Measurements from ENCODE around the gene UGT2B7.
"Not testable (repeated sequence)": the region's sequence is repeated elsewhere in the genome, so short reads cannot be mapped to it uniquely, and the experiment has no call there.

Gene UGT2B7

DNA sequence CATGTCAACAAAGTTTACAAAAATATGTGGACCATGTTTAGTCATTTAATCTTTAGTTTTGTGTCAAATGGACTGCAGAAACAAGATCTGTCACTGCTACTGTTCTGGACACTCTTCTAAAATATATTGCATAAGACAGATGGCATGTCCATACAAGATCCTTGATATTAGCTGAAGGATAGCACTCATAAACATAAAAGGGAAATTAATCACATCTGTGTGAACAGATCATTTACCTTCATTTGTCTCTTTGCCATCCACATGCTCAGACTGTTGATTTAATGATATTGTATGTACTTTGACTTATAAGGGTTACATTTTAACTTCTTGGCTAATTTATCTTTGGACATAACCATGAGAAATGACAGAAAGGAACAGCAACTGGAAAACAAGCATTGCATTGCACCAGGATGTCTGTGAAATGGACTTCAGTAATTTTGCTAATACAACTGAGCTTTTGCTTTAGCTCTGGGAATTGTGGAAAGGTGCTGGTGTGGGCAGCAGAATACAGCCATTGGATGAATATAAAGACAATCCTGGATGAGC, at the start of gene UGT2B7:
Gene UGT2B7, plus strand, starts transcription at position 364 of the 546 bp plus-strand sequence. Its CDS starts 47 bp downstream, at position 411.
- in situ Hi-C loops (cut with HindIII; ENCODE audit: low pct_ligation_motif_present, low pct_unique_long_range_greater_than_20kb, low sequenced_read_pairs) = no loop called here
- no peak for DNase-seq

GRCh38 chr4:69049860-69050259, 46.4 kb upstream of the UGT2B7 start:
- peak; percentile 75 for DNase-seq
- in situ Hi-C loops (cut with HindIII; ENCODE audit: low pct_ligation_motif_present, low pct_unique_long_range_greater_than_20kb, low sequenced_read_pairs) = no loop called here

- DNase-seq = peak; percentile 55
- in situ Hi-C loops (cut with HindIII; ENCODE audit: low pct_ligation_motif_present, low pct_unique_long_range_greater_than_20kb, low sequenced_read_pairs) = not testable (repeated sequence)
Observed at GRCh38 chr4:69050853-69051575, 45.3 kb upstream of the UGT2B7 start.

DNA sequence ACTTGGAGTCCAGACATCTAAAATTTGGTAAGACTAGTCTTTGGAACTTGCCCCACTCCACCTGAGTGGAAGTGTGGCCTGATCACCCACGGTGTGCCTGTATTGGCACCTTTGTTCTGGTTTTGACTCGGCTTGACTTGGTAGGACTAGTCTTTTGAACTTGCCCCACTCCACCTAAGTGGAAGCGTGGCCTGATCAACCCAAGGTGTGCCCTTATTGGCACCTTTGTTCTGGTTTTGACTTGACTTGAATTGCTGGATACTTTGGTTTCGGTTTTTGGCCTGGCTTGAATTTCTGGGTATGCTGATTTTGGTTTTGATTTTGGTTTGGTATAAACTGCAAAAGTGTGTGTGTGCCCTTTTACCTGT, 44.7 kb upstream of the UGT2B7 start:
- no peak for DNase-seq
- in situ Hi-C loops (cut with HindIII; ENCODE audit: low pct_ligation_motif_present, low pct_unique_long_range_greater_than_20kb, low sequenced_read_pairs) = no loop called here

GRCh38 chr4:69053309-69053885, 42.9 kb upstream of the UGT2B7 start:
- in situ Hi-C loops (cut with HindIII; ENCODE audit: low pct_ligation_motif_present, low pct_unique_long_range_greater_than_20kb, low sequenced_read_pairs) = not testable (repeated sequence)
- DNase-seq = peak; percentile 48

- in situ Hi-C loops (cut with HindIII; ENCODE audit: low pct_ligation_motif_present, low pct_unique_long_range_greater_than_20kb, low sequenced_read_pairs); DNase-seq: not testable (repeated sequence)
Observed at GRCh38 chr4:69054033-69054432, 42.2 kb upstream of the UGT2B7 start.

GRCh38 chr4:69054578-69055200, 41.6 kb upstream of the UGT2B7 start:
- DNase-seq = peak; percentile 84
- in situ Hi-C loops (cut with HindIII; ENCODE audit: low pct_ligation_motif_present, low pct_unique_long_range_greater_than_20kb, low sequenced_read_pairs) = no loop called here

- in situ Hi-C loops (cut with HindIII; ENCODE audit: low pct_ligation_motif_present, low pct_unique_long_range_greater_than_20kb, low sequenced_read_pairs) = no loop called here
- DNase-seq = no peak
Observed at GRCh38 chr4:69056150-69056549, 40.1 kb upstream of the UGT2B7 start.

- in situ Hi-C loops (cut with HindIII; ENCODE audit: low pct_ligation_motif_present, low pct_unique_long_range_greater_than_20kb, low sequenced_read_pairs) = no loop called here
- DNase-seq = peak; percentile 84
Observed at GRCh38 chr4:69056921-69057550, 39.2 kb upstream of the UGT2B7 start.

- no peak for DNase-seq
- in situ Hi-C loops (cut with HindIII; ENCODE audit: low pct_ligation_motif_present, low pct_unique_long_range_greater_than_20kb, low sequenced_read_pairs) = no loop called here
Observed at GRCh38 chr4:69057620-69058409, 38.5 kb upstream of the UGT2B7 start.

- peak; percentile 50 for DNase-seq
- in situ Hi-C loops (cut with HindIII; ENCODE audit: low pct_ligation_motif_present, low pct_unique_long_range_greater_than_20kb, low sequenced_read_pairs) = no loop called here
Observed at GRCh38 chr4:69058410-69059059, 37.7 kb upstream of the UGT2B7 start.

GRCh38 chr4:69060651-69061308, 35.5 kb upstream of the UGT2B7 start:
- DNase-seq = no peak
- in situ Hi-C loops (cut with HindIII; ENCODE audit: low pct_ligation_motif_present, low pct_unique_long_range_greater_than_20kb, low sequenced_read_pairs) = no loop called here

GRCh38 chr4:69064391-69064790, 31.9 kb upstream of the UGT2B7 start:
- no peak for DNase-seq
- in situ Hi-C loops (cut with HindIII; ENCODE audit: low pct_ligation_motif_present, low pct_unique_long_range_greater_than_20kb, low sequenced_read_pairs) = no loop called here

GRCh38 chr4:69066945-69067344, 29.3 kb upstream of the UGT2B7 start:
- in situ Hi-C loops (cut with HindIII; ENCODE audit: low pct_ligation_motif_present, low pct_unique_long_range_greater_than_20kb, low sequenced_read_pairs) = no loop called here

GRCh38 chr4:69069085-69069484, 27.2 kb upstream of the UGT2B7 start:
- in situ Hi-C loops (cut with HindIII; ENCODE audit: low pct_ligation_motif_present, low pct_unique_long_range_greater_than_20kb, low sequenced_read_pairs) = no loop called here

More at GRCh38 chr4:69066945-69067344, 29.3 kb upstream of the UGT2B7 start:
- DNase-seq = no peak

DNA sequence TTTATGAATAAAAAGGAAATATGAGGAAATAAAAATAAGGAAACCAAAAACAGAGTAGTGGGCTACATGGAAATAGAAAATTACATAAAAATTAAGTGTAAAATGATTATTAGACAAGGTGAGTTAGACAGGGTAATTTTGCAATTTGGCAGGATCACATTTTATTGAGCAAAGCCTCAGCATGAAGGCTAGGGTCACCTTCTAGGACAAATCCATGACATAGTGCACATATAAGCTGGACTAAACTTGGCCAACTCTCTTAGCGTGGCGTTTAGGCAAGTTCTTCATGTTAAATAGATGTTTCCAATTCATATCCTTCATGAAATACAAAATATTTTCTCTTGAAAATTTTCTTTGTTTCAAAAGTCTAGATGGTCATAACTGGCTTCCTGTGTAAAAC, 25.7 kb upstream of the UGT2B7 start:
- in situ Hi-C loops (cut with HindIII; ENCODE audit: low pct_ligation_motif_present, low pct_unique_long_range_greater_than_20kb, low sequenced_read_pairs) = no loop called here
- no peak for DNase-seq

More at GRCh38 chr4:69069085-69069484, 27.2 kb upstream of the UGT2B7 start:
- DNase-seq = no peak

DNA sequence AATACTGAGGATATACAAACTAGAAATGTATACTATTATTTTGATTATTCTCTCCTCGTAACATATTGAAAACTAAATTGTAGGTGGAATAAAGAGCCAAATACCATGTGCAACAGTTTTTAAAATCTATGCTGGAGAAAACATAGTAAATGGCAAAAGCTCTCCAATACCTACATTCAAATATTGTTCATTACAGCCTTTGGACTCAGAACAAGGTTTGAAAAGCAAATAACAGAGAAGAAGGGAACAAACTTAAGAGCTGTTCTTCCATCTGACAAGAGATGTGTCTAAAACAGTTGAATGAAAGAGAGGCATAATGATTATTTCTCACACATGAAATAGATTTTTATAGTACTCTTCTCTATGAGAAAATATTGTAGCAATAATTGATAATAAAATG, 25.0 kb upstream of the UGT2B7 start:
- in situ Hi-C loops (cut with HindIII; ENCODE audit: low pct_ligation_motif_present, low pct_unique_long_range_greater_than_20kb, low sequenced_read_pairs) = no loop called here

More for the DNA sequence above, 25.0 kb upstream of the UGT2B7 start:
- DNase-seq = no peak

Measured in ACHN (cell line).